Esophagus mucosa (tissue), 1 donor: ENCODE results near the gene TRMT112. TPM values are rescaled to one million over a fixed set of nuclear protein-coding genes. Genes with fewer than 3 reads are reported as not detected.

ENCODE experiments used
- ATAC-seq: fragments of 200-7000 bp; cut with Tn5 transposase; one replicate; pipeline ENCODE4 v1.9.1; 2020
- total RNA-seq: library from RNA; stranded (reverse); gene quantifications from one replicate; pipeline ENCODE4 v1.2.4, GENCODE V29; 2023
- donor health status: DM: yes; HTN: yes; CAD: no.

The TRMT112 gene
- total RNA-seq = 181 TPM

GRCh38 chr11:64317325-64317960 lies at the start of gene TRMT112:
TRMT112 (minus strand) TSS chr11:64317559; CDS start chr11:64317526, 33 bp downstream.
- ATAC-seq = peak; percentile 78

GRCh38 chr11:64366751-64367150 lies 49.4 kb upstream of the TRMT112 start:
- peak; percentile 41 for ATAC-seq

DNA sequence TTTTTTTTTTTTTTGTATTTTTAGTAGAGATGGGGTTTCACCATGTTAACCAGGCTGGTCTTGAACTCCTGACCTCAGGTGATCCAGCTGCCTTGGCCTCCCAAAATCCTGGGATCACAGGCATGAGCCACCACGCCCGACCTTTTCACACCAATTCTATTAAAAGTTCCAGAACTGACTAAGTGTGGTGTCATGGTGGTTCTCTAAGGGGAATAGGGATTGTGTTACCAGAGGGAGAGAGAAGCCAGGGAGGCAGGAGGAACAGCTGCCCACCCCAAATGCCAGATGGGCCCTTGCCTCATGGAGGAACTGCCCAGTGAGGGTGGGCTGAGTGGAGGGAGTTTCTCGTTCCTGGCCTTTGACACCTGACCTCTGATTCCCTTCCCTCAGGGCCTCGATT lies 47.6 kb upstream of the TRMT112 start:
- ATAC-seq = no peak

GRCh38 chr11:64364435-64364834 lies 47.1 kb upstream of the TRMT112 start:
- no peak for ATAC-seq

DNA sequence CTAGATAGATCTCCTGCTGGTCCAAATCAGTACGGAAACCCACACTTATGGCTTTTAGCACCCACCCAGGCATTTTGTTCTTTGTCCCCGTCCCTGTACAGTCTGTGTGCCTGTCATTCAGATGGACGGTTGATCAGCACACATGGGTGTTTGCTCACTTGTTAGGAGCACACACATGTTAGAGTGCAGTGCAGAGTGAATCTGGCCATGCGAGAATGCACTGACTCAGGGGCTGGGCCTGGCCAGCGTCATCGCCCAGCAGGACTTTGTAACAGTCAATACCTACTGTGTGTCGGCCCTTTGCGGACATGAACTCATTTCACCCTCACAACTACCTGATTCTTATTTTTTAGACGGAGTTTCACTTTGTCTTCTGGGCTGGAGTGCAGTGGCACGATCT lies 45.0 kb upstream of the TRMT112 start:
- no peak for ATAC-seq

- ATAC-seq = no peak
These were observed 44.3 kb upstream of the TRMT112 start for GRCh38 chr11:64361659-64362058.

DNA sequence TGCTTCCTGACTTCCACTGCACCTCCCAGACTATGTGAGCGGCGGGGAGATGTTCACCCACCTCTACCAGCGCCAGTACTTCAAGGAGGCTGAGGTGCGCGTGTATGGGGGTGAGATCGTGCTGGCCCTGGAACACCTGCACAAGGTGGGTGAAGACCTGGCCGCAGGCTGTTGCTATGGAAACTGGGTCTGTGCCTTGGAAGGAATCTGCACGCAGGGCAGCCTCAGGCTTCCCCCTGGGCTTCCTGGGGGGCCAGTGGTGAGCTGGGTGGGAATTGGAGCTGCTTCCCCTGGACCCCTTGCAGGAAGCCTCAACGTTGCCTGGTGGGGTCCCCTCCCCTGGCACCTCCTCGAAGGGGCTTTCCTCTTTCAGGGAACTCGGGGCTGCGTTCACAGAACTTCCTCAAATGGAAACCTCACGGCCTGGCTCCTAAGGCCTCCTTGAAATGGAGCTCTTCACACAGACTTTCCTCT lies 43.1 kb upstream of the TRMT112 start:
- no peak for ATAC-seq

- ATAC-seq = peak; percentile 40
These were observed 42.5 kb upstream of the TRMT112 start for GRCh38 chr11:64359712-64360445.

- ATAC-seq = peak; percentile 75
These were observed 41.8 kb upstream of the TRMT112 start, which contains the start of gene RPS6KA4 for GRCh38 chr11:64358907-64359711. RPS6KA4 (plus strand) TSS chr11:64359162; CDS start chr11:64359236, 74 bp downstream.

- ATAC-seq = no peak
These were observed 41.2 kb upstream of the TRMT112 start for GRCh38 chr11:64358536-64358906.

GRCh38 chr11:64357904-64358535 lies 40.7 kb upstream of the TRMT112 start:
- ATAC-seq = peak; percentile 58

GRCh38 chr11:64357446-64357845 lies 40.1 kb upstream of the TRMT112 start:
- no peak for ATAC-seq

GRCh38 chr11:64356498-64357411 lies 39.4 kb upstream of the TRMT112 start:
- no peak for ATAC-seq

- peak; percentile 38 for ATAC-seq
These were observed 38.0 kb upstream of the TRMT112 start for GRCh38 chr11:64355078-64355940.

- no peak for ATAC-seq
These were observed 36.6 kb upstream of the TRMT112 start for GRCh38 chr11:64353715-64354506.

- no peak for ATAC-seq
These were observed 35.8 kb upstream of the TRMT112 start for GRCh38 chr11:64352995-64353714.

DNA sequence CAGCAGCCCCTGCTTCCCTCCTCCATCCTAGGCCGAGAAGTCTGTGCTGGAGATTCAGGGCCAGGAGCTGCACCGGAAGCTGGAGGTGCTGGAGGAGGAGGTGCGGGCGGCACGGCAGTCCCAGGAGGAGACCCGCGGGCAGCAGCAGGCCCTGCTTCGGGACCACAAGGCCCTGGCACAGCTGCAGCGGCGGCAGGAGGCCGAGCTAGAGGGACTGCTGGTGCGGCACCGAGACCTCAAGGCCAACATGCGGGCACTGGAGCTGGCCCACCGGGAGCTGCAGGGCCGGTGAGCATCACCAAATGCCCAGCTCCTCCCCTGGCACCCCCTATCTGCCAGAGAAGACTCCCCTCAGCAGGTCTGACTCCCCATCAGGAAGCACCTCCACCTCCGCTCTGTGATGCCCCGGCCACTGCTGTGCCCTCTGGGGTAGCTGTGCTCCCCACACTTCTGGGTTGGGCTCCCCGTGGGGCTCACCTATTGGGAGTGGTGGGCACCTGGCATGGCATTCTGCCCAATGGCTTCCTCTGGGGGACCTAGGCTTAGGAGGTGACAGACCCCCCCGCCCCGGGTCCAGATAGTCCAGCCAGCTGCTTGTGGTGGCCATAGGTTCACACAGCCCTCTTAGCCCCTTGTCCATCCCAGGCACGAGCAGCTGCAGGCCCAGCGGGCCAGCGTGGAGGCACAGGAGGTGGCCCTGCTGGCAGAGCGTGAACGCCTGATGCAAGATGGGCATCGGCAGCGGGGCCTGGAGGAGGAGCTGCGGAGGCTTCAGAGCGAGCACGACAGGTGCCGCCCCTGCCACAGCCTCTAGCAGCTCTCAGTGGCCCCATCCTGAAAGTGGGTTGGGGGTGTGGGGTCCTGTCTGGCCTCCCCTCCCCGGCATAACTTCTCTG lies 35.0 kb upstream of the TRMT112 start:
- no peak for ATAC-seq

DNA sequence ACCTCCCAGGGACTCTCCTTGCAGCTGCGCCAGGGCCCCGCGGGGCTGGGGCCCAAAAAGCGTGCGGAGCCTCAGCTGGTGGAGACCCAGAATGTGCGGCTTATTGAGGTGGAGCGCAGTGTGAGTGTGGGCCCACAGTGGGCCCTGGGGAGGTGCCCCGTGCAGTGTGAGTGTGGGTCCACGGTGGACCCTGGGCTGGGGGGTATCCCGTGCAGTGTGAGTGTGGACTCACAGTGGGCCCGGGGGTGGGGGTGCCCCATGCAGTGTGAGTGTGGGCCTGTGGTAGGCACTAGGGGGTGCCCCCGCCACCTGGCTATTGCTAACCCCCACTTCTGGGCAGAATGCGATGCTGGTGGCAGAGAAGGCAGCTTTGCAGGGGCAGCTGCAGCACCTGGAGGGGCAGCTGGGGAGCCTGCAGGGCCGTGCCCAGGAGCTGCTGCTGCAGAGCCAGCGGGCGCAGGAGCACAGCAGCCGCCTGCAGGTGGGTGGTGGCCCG lies 33.8 kb upstream of the TRMT112 start:
- ATAC-seq = no peak
